LNCAP (cell line): ENCODE data around the gene RPS10.

Experiments
- TF ChIP-seq, protein P1 (sequence below): fragments of 450-650 bp; IDR thresholded peaks from 2 replicates; pipeline ENCODE4 v1.5.1; 2017; ENCODE audit warnings: mild to moderate bottlenecking

The RPS10 gene

GRCh38 chr6:34369385-34369784 lies 56.5 kb downstream of the RPS10 start:
- TF ChIP-seq, protein P1, sequence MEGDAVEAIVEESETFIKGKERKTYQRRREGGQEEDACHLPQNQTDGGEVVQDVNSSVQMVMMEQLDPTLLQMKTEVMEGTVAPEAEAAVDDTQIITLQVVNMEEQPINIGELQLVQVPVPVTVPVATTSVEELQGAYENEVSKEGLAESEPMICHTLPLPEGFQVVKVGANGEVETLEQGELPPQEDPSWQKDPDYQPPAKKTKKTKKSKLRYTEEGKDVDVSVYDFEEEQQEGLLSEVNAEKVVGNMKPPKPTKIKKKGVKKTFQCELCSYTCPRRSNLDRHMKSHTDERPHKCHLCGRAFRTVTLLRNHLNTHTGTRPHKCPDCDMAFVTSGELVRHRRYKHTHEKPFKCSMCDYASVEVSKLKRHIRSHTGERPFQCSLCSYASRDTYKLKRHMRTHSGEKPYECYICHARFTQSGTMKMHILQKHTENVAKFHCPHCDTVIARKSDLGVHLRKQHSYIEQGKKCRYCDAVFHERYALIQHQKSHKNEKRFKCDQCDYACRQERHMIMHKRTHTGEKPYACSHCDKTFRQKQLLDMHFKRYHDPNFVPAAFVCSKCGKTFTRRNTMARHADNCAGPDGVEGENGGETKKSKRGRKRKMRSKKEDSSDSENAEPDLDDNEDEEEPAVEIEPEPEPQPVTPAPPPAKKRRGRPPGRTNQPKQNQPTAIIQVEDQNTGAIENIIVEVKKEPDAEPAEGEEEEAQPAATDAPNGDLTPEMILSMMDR = no peak
